ENCODE results near the gene MX2.
"Not testable (repeated sequence)": the region's sequence is repeated elsewhere in the genome, so short reads cannot be mapped to it uniquely, and the experiment has no call there.

MX2 gene

DNA sequence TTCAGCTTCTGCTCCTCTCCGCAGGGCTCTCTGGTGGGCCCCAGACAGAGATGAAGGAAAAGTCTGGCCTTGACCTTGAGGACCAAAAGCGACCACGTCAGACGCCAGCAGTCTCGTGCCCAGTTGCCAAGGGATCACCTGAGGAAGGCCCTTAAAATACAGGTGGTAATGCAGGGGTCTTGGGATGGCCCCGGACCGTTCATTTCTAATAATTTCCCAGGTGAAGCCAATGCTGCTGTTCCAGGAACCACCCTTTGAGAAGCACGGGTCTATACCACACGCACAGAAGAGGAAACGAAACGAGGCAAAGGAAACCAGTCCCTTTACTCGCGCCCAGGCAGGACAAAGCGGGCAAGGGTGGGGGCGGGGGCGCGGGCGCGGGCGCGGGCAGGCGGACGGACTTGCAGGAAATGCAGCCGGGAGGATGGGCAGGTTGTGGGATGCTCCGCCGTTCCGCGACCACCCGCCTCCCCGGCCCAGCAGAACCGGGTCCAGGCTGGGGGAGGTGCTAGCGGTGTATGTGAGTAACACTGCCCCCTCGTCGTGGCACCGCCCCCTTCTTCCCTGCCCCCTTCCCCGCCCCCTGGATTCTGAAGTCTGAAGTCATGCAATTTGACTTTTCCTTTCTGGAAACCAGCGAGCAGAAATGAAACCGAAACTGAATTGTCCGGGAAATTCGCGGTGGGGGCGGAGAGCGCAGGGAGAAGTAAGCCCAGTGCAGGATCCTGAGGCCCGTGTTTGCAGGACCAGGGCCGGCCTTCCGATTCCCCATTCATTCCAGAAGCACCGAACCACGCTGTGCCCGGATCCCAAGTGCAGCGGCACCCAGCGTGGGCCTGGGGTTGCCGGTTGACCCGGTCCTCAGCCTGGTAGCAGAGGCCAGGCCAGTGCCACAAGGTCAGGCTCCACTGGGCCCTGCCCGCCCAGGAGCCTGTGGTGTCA, 58.4 kb downstream of the MX2 start:
- DNase-seq = no peak

DNA sequence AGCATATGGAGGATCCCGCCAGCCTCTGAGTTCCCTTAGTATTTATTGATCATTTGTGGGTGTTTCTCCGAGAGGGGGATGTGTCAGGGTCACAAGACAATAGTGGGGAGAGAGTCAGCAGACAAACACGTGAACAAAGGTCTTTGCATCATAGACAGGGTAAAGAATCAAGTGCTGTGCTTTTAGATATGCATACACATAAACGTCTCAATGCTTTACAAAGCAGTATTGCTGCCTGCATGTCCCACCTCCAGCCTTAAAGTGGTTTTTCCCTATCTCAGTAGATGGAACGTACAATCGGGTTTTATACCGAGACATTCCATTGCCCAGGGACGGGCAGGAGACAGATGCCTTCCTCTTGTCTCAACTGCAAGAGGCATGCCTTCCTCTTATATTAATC, 59.2 kb downstream of the MX2 start:
- not testable (repeated sequence) for DNase-seq

DNA sequence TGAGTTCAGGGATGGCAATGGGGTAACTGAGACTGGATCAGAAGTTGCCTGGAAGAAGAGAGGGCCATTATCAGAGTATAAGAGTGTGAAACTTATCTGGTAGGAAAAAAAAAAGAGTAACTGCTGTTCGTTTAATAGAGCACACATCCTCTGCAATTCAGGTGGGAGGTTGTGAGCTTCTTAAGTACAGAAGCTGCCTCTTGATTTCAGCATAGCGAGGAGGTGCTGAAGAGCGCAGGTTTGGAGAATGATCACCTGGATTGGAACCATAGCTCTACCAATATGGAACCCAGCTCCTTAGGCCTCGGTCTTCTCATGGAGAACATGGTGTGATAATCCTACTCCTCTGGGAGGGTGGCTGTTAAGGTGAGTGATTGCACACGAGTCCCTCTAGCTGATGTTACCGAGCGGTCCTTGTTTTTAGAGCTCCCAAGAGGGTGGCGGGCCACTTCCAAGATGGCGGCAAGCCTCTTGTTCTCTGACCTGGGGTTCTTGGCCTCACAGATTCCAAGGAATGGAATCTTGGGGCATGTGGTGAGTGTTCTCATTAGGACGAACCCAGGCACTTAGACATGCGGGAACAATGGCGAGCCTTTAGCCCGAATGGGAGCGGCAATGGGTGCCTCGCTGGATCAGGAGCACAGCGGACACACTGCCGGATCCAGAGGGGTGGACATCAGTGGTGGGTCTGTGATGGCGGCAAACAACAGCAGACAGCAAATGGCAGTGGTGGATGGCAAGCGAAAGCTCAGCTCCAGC, 60.9 kb downstream of the MX2 start:
- DNase-seq = no peak

DNA sequence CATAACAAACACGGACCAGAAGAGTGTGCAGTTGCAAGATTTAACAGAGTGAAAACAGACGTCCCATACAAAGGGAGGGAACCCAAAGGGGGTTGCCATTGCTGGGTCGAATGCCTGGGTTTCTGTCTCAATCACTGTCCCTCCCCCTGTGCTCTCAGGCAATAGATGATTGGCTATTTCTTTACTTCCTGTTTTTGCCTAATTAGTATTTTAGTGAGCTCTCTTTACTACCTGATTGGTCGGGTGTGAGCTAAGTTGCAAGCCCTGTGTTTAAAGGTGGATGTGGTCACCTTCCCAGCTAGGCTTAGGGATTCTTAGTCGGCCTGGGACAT, 61.4 kb downstream of the MX2 start:
- DNase-seq = not testable (repeated sequence)

DNA sequence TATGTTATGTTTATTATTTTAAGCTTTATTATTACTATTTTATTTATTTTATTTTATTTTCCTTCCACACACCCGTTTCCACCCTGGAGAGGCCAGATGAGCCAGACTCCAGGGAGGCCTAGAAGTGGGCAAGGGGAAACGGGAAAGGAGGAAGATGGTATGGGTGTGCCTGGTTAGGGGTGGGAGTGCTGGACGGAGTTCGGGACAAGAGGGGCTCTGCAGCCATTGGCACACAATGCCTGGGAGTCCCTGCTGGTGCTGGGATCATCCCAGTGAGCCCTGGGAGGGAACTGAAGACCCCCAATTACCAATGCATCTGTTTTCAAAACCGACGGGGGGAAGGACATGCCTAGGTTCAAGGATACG, 63.7 kb downstream of the MX2 start:
- DNase-seq = no peak

DNA sequence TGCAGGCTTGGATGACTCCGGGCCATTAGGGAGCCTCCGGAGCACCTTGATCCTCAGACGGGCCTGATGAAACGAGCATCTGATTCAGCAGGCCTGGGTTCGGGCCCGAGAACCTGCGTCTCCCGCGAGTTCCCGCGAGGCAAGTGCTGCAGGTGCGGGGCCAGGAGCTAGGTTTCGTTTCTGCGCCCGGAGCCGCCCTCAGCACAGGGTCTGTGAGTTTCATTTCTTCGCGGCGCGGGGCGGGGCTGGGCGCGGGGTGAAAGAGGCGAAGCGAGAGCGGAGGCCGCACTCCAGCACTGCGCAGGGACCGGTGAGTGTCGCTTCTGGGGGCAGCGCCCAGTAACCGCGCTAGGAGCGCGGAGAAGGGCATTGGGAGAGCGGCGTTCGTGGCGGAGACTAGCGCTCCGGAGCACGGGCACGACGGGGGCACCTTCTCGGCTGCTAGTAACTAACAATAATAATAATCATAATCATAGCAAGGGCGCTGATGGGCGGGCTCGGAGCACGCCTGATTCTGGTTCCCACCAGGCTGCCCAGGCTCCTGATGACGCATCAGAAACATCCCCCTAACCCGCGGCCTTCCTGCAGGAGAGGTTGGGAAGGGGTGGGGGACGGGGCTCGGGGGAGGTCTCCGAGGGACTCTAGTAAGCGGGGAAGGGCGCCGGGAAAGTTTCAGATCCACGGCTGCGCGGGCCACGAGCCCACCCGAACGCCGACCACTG, 64.3 kb downstream of the MX2 start, which contains the start of gene MX1:
Gene MX1, plus strand, starts transcription at position 286 of the 722 bp plus-strand sequence. CDS start 5,832 bp downstream, outside the sequence.
- DNase-seq = no peak

DNA sequence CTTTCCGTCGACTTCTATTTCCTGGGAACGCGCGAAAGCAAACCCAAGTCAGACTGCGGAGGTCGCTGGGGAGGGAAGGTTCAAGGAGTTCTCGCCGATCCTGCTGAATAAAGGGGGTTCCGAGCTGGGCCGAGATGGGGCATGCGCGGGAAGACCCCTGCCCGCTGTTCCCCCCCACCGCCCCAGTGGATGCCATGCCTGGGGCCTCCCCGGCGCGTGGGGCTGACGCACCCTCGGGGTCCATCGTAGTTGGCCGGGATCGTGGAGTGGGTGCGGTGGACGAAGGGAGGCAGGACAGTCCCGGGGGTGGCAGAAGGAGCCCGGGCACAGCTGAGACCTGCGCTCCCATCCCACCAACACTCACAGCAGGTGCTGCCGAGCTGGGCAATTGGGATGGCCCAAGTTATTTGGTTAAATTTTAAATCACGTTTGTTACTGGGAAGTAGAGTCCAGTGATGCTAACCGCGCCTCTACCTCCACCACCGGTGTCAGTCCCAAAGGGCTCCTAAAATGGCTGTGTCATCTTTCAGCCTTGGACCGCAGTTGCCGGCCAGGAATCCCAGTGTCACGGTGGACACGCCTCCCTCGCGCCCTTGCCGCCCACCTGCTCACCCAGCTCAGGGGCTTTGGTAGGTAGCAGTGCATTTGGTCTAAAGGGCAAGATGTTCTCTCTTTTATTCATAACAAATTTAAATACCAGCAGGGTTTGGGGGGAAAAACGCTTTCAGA, 65.0 kb downstream of the MX2 start:
- DNase-seq = no peak

DNA sequence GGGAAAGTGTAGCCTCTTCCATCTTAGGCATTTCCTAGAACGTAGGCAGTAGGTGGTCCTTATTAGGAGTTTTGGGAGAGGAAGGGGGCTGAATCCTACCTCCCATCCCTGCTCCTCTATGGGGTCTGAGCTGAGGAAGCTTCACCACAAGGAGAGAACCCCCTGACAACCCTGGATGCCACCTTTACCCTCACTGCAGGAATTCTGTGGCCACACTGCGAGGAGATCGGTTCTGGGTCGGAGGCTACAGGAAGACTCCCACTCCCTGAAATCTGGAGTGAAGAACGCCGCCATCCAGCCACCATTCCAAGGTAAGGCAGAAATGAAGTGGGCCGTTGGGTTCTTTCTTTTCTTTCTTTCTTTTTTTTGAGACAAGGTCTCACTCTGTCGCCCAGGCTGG, 65.7 kb downstream of the MX2 start:
- no peak for DNase-seq

DNA sequence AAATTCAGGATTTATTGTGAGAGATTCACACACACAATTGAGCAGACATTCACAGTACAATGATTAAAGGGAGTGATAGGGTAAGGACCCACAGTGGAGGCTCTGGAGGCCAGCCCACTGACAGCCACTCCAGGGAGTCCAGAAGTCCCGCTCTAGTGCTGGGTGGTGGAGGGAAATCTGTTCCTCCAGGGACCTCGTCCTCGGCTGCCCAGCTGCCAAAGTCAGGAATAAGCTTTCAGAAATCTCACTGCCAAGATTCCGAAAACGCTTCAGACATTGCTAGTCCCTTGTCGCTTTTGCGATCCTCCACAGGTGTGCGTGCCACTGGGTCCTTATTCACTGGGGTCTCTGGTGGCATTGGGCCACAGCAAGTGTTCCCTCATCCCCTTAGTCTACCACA, 66.5 kb downstream of the MX2 start:
- DNase-seq = no peak

DNA sequence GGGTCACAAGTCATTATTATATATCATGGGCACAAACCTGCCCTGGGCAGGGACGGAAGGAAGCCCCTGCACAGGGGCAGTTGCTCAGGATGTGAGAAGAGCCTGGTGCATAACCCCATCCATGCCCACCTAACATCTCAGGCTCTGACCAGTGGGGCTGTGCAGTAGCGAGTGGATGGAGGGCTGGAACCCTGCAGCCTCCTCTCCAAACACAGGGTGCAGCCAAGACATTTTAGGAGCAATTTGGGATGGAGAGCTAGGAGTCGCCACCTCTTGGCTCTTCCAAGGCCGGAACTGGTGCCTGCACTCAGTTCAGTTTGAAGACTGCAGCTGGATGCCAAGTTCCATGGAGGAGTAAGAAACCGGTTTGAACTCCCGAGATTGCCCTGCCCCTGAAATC, 67.0 kb downstream of the MX2 start:
- DNase-seq = no peak

DNA sequence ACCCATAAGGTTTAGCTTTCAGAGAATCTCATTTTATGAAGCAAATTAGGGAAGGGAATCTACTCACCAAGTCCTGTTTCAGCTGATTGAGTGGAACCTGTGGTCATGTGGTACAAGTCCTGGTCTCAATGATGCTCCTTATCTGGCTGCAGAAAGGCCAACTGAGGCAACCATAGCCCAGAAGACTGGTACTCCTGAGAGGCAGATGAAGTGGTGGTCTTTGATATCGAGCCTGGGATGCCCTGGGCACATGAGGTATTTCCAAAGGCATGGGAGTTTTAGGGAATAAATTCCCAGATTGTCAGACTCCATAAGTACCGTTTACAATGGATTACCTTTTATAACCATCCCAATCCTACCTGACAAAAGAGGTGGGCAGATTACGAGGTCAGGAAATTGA, 67.5 kb downstream of the MX2 start:
- DNase-seq = no peak

DNA sequence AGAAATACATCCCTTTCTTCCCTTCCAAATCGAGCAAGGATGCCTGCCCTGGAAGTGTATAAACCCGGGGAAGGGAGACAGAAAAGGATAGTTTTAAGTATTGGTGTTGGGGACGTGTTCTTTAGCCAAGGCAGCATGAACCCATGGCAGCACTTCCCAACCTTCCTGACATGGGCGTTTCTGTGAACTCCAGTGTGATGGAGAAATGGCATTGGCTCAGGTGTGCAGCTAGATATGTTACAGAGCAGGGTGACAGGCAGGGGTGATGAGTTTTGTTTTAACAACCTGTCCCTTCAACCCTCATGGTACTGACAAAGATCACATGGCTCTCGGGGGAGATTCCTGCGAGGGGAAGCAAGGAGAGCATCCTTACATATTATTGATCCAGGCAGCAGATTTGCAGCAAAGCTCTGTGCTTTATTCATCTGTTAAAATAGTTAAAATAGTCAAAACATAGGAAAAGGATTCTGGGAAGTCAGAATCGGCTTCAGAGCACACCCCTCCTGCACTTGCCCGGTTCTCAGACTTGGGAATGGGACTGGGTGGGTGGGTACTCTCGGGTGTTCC, 68.2 kb downstream of the MX2 start:
- DNase-seq = no peak

DNA sequence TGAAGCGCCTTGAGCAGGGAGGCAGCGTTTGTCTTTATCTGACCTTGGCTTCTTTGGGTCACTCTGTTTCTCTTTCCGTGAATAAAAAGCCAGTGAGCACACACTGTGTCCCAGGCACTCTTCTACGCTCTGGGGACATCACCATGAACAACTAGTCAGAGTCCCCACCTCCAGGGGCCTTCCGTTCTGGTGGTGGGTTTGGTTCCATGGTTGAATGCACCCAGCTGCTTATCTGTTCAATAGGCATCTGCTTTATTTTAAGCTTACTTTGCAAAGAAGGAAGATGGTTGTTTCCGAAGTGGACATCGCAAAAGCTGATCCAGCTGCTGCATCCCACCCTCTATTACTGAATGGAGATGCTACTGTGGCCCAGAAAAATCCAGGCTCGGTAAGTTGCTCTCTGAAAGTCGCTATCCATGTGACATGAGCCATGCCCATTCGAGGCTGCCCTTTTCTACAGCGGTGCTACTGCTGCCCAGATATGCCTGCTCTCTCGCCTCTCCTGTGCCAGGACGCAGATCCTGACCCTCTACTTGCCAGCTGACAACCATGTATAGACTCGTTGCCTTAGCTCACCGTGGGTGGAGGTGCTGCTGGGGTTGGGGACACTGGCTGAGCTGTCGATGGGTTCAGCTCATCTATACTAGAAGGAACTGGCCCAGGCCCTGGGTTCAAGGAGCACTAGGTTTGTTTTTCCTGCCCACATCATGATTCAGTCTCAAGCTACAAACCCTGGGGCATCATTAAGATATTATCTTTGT, 70.1 kb downstream of the MX2 start:
- DNase-seq = no peak

DNA sequence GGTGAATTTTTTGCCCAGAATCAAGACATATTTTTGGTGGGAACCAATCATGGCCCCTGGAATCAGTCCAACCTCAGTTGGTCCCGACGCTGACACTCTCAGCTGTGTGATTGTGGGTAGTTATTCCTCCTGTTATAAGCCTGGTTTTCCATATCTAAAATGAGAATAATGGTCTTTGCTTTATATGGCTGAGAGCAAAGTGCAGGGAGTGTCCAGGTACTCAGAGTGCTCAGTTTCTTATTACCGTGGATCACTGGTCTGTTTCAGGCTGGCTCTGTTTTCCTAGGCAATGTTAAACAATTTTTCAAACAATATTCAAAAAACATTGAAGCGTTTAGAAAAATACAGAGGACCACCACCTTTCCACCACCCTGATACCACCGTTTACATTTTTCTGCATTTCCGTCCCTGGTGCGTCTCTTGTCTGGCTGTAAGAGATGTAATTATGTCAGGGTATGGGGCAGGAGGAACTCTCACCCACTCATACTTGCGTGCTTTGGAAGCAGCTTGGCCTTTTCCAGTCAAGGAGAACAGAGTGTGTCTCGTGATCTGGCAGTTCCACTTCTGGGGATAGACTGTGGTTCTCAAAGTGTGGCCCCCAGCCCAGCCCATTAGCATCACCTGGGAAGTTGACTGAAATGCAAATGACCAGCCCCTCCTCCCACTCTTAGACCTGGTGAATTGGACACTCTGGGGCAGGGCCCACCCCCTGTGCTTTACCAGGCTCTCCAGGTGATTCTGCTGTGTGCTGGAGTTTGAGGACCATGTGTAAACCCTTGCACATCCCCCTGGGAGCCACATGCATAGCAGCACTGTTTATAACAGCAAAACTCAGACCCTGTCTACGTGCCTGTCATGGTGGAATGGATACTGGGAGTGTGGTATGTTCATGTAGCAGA, 71.0 kb downstream of the MX2 start:
- DNase-seq = no peak

DNA sequence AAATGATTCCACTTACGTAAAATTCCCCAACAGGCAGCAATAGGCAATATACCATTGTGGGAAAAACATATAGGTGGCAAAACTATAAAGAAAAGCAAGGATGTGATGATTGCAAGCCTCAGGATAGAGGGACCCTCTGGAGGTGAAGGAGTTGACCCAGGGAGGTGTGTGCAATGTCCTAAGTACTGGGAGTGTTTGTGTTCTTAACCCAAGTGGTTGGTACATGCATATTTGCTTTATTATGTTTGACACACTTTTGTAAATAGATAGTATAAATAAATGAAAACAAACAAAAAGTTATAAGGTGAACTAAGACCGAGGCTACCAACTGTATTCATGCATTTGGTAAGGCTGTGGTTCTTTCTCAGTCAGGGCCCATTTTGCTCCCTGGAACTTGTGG, 71.7 kb downstream of the MX2 start:
- DNase-seq = no peak

DNA sequence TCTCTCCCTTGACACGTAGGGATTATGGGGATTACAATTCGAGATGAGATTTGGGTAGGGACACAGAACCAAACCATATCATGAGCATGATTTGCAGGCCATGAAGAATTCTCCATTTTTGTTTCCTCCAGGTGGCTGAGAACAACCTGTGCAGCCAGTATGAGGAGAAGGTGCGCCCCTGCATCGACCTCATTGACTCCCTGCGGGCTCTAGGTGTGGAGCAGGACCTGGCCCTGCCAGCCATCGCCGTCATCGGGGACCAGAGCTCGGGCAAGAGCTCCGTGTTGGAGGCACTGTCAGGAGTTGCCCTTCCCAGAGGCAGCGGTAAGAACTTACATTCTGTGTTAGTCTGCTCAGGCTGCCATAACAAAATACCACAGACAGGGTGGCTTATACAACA, 73.9 kb downstream of the MX2 start:
- no peak for DNase-seq

DNA sequence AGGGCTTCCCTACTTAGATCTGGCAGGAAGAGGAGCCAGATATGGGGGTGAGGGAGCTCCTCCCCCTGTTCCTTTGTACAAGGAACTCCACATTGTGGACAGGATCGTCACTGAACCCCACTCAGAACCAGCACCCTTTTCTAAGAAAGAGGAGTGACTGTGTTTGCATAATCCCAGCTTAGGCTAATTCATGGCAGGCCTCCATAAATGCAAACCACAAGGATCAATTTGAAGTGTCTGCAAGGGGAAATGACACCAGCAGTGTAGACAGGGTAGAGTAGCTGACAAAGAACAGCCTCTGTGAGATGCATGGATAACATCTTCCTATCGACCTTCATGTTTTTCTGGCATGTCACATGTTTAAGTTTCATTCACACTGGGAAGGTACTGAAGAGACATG, 75.9 kb downstream of the MX2 start:
- DNase-seq = no peak

DNA sequence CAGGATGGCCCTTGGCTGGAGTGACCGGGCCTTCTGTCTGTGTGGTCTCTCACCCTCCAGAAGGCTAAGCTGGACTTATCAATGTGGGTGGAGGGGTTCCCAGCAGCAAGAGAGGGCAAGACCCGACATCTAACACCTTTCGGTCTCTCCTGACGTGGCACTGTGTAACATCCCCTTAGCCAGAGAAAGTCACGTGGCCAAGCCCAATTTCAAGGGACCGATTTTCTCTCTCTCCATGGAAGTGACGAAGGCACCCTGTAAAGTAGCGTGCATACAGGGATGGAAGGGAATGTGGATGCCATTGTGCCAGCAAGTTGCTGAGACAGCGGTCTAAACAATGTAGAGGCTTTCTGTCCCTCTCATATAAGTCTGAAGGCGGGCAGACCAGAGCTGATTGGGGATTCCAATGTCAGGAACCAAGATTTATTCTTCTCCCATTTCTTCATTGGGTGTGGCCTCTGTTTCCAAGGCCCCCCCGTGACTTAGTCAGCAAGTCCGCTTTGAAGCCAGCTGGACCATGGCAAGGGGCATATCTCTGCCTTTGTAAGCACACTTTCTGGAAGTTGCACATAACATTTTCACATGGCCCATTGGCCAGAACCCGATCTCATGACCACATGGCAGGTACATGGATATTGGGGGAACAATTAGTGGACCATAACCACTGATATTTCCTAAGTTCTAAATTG, 76.7 kb downstream of the MX2 start:
- DNase-seq = no peak

DNA sequence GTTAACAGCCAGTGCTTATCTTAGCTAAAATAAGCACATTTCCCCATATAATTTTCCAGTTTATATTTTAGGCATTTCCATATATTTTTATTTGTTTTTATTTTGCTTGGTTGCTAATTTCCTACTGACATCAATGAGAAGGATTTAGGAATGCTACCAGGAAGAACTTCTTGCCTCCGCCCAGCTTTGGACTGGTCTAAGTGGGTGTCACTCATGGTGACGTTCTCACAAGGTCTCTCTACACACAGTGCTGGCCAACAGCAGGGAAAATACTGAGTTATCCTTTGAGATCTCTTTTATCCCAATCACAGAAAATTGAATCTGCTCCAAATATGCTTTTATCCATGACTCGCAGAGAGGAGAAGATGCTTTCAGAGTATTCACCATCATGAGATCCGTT, 77.4 kb downstream of the MX2 start:
- DNase-seq = no peak

DNA sequence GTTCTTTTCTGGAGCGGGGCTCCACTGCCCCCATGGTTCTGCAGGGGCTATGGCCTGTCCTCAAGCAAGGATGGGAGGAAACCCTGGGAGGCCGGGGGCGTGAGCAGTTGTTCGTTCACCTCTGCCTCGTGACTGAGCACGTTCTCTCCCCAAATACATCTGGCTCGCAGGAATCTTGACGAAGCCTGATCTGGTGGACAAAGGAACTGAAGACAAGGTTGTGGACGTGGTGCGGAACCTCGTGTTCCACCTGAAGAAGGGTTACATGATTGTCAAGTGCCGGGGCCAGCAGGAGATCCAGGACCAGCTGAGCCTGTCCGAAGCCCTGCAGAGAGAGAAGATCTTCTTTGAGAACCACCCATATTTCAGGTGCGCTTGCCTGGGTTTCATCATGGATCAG, 79.7 kb downstream of the MX2 start:
- no peak for DNase-seq
